Keratinocyte (primary cell): ENCODE results near the gene BABAM2. TPM values are rescaled to one million over a fixed set of nuclear protein-coding genes. Genes with fewer than 3 reads are reported as not detected.

Experiments
- DNase-seq: peaks from one replicate; pipeline ENCODE4 v3.0.0-alpha.2; 2011; ENCODE audit warnings: low read depth, missing footprints, low spot score
- FAIRE-seq: peaks from 2 replicates; lab custom pipeline; 2011; peaks lifted over from hg19 to GRCh38; lab: Jason Lieb, UNC
- H2AFZ ChIP-seq: 2 replicates; pipeline ENCODE4 v1.6.0; 2012; ENCODE audit warnings: low read length, control low read depth, inconsistent platforms; ENCODE audit not compliant: control insufficient read depth
- H3K27ac ChIP-seq: 2 replicates; pipeline ENCODE4 v1.5.1; 2011; ENCODE audit warnings: low read length; ENCODE audit not compliant: control insufficient read depth, insufficient read depth
- H3K27me3 ChIP-seq: 3 replicates; pipeline ENCODE4 v1.6.0; 2011; ENCODE audit warnings: low read length; ENCODE audit not compliant: control insufficient read depth, insufficient read depth; ENCODE audit errors: extremely low read depth
- H3K36me3 ChIP-seq, 2 experiments: 2 replicates in 1 of 2; 3 replicates in 1 of 2; pipeline ENCODE4 v1.5.1; 2011; ENCODE audit warnings: low read length in 2 of 2, mild to moderate bottlenecking in 1 of 2; ENCODE audit not compliant: control insufficient read depth in 2 of 2, insufficient read depth in 2 of 2; ENCODE audit errors: extremely low read depth in 1 of 2
- H3K4me1 ChIP-seq: 3 replicates; pipeline ENCODE4 v1.5.1; 2011; ENCODE audit warnings: low read length; ENCODE audit not compliant: control insufficient read depth, insufficient read depth; ENCODE audit errors: extremely low read depth
- H3K4me2 ChIP-seq: 3 replicates; pipeline ENCODE4 v1.6.0; 2011; ENCODE audit warnings: low read depth, low read length; ENCODE audit not compliant: control insufficient read depth, insufficient read depth; ENCODE audit errors: extremely low read depth
- H3K4me3 ChIP-seq, 3 experiments: fragments of 200-600 bp in 1 of 3; sonication (generic) in 1 of 3; 2 replicates in 2 of 3; 3 replicates in 1 of 3; pipeline ENCODE4 v1.5.1; 2011 to 2016; ENCODE audit warnings: low read length in 3 of 3, mild to moderate bottlenecking in 3 of 3, control low read depth in 2 of 3, inconsistent platforms in 1 of 3, low read depth in 1 of 3, mixed read lengths in 1 of 3, mixed run types in 1 of 3, moderate library complexity in 1 of 3; ENCODE audit not compliant: control insufficient read depth in 2 of 3, insufficient read depth in 2 of 3; ENCODE audit errors: extremely low read depth in 1 of 3
- H3K79me2 ChIP-seq: 2 replicates; pipeline ENCODE4 v1.6.0; 2012; ENCODE audit warnings: low read length; ENCODE audit not compliant: control insufficient read depth, insufficient read depth
- H3K9ac ChIP-seq: 3 replicates; pipeline ENCODE4 v1.6.0; 2011; ENCODE audit warnings: low read length; ENCODE audit not compliant: control insufficient read depth, insufficient read depth; ENCODE audit errors: extremely low read depth
- H3K9me1 ChIP-seq: 3 replicates; pipeline ENCODE4 v1.6.0; 2011; ENCODE audit warnings: low read length; ENCODE audit not compliant: control insufficient read depth, insufficient read depth; ENCODE audit errors: extremely low read depth
- H3K9me3 ChIP-seq: 2 replicates; pipeline ENCODE4 v1.5.1; 2012; ENCODE audit warnings: low read depth, low read length; ENCODE audit not compliant: control insufficient read depth
- H4K20me1 ChIP-seq: 3 replicates; pipeline ENCODE4 v1.6.0; 2011; ENCODE audit warnings: low read length; ENCODE audit not compliant: control insufficient read depth, insufficient read depth; ENCODE audit errors: extremely low read depth
- EZH2 ChIP-seq: IDR thresholded peaks from one replicate; pipeline ENCODE4 v1.6.1; 2012; ENCODE audit warnings: inconsistent platforms, mild to moderate bottlenecking, low read length, moderate library complexity
- dilution Hi-C: fragments of 300-500 bp; cut with MboI; formaldehyde crosslinking; loops from one replicate; pipeline ENCODE4 v1.7.0; 2020; ENCODE audit warnings: low sequenced_read_pairs; ENCODE audit not compliant: extremely low pct_ligation_motif_present
- polyA plus RNA-seq, 5 experiments: library from polyadenylated mRNA; depleted of rRNA in 3 of 5; stranded (reverse) in 3 of 5; stranded (forward) in 1 of 5; unstranded in 1 of 5; fragments of >200 nt; gene quantifications; 1 replicate in 1 of 5; 2 replicates in 3 of 5; 3 replicates in 1 of 5; pipeline versions ENCODE4 v1.2.1 to v1.2.3, GENCODE V29; 2011 to 2012; ENCODE audit warnings: missing spikeins in 2 of 5, low read depth in 1 of 5, low replicate concordance in 1 of 5
- TF ChIP-seq, protein P1 (sequence below), 3 experiments: IDR thresholded peaks in 1 of 3; conservative IDR thresholded peaks in 1 of 3; optimal IDR thresholded peaks in 1 of 3; 2 replicates in 2 of 3; 3 replicates in 1 of 3; pipeline versions ENCODE3 to v1.5.1; 2011; ENCODE audit warnings: low read length in 3 of 3, mild to moderate bottlenecking in 3 of 3, moderate library complexity in 2 of 3, control low read depth in 1 of 3, inconsistent platforms in 1 of 3; ENCODE audit not compliant: insufficient read depth in 2 of 3; ENCODE audit errors: extremely low read depth in 1 of 3

Gene BABAM2
- polyA plus RNA-seq, 1 donor (not counting 4 experiments of a cell fraction or from before 2014, with no cell fraction given) = 29.8 TPM

- TF ChIP-seq, protein P1, sequence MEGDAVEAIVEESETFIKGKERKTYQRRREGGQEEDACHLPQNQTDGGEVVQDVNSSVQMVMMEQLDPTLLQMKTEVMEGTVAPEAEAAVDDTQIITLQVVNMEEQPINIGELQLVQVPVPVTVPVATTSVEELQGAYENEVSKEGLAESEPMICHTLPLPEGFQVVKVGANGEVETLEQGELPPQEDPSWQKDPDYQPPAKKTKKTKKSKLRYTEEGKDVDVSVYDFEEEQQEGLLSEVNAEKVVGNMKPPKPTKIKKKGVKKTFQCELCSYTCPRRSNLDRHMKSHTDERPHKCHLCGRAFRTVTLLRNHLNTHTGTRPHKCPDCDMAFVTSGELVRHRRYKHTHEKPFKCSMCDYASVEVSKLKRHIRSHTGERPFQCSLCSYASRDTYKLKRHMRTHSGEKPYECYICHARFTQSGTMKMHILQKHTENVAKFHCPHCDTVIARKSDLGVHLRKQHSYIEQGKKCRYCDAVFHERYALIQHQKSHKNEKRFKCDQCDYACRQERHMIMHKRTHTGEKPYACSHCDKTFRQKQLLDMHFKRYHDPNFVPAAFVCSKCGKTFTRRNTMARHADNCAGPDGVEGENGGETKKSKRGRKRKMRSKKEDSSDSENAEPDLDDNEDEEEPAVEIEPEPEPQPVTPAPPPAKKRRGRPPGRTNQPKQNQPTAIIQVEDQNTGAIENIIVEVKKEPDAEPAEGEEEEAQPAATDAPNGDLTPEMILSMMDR (optimal IDR thresholded peaks at IDR 0.05 in 1 of 3, IDR thresholded peaks at IDR 0.05 in 1 of 3, conservative IDR thresholded peaks at IDR 0.05 in 1 of 3; ENCODE audit: extremely low read depth in 1 of 3, insufficient read depth in 2 of 3, low read length in 3 of 3) = no peak
- TF ChIP-seq EZH2 = no peak
Measured at GRCh38 chr2:28234807-28235206, 344.3 kb downstream of the BABAM2 start.

DNA sequence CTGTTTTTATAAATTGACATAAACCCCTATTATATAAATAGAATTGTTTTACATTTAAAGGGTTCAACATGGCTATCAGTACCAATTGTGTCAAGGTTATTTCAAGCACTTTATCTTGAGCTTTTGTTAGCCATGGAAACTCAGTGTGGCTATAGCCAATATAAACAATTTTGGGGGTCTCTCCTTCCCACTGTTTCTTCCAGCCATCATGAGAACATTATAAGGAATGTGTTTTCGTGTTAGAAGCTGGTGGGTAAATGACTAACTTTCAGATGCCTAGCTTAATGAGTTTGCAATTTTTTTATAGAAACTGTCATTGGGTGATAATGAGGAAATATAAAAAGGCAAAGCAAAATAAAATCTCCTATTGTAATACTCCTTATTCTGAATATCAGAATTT is 348.7 kb downstream of the BABAM2 start:
- Histone ChIP-seq H3K4me3 (no peak overlapping the region), H3K9me3 (no peaks in the 10 kb centered on the region), H3K27me3 (no peaks in the 10 kb centered on the region), H3K9me1 (no peaks in the 10 kb centered on the region), H4K20me1 (no peaks in the 10 kb centered on the region), H3K4me2 (no peak overlapping the region), H3K27ac (no peak overlapping the region), H3K79me2 (no peaks in the 10 kb centered on the region), H3K9ac (no peak overlapping the region), H3K36me3 (peaks cover 0 to 2% of the 10 kb centered on the region in 2 experiments), H3K4me1 (no peaks in the 10 kb centered on the region), H2AFZ (no peak overlapping the region)
- DNase-seq = no peak
- TF ChIP-seq, protein P1 (optimal IDR thresholded peaks at IDR 0.05 in 1 of 3, IDR thresholded peaks at IDR 0.05 in 1 of 3, conservative IDR thresholded peaks at IDR 0.05 in 1 of 3; ENCODE audit: extremely low read depth in 1 of 3, insufficient read depth in 2 of 3, low read length in 3 of 3) = no peak
- no peak for TF ChIP-seq EZH2
- dilution Hi-C loops = no loop called here
- no peak for FAIRE-seq

More at GRCh38 chr2:28234807-28235206, 344.3 kb downstream of the BABAM2 start:
- Histone ChIP-seq H3K9me1 (no peaks in the 10 kb centered on the region), H3K9me3 (no peaks in the 10 kb centered on the region), H3K79me2 (no peaks in the 10 kb centered on the region), H3K27ac (no peak overlapping the region), H3K36me3 (no peaks in the 10 kb centered on the region), H2AFZ (no peak overlapping the region), H3K4me2 (no peak overlapping the region), H4K20me1 (no peaks in the 10 kb centered on the region), H3K4me3 (no peak overlapping the region), H3K27me3 (no peaks in the 10 kb centered on the region), H3K9ac (no peak overlapping the region), H3K4me1 (no peaks in the 10 kb centered on the region)
- dilution Hi-C loops = no loop called here
- no peak for DNase-seq
- peak; percentile 9 for FAIRE-seq
